A673 (cell line): ENCODE measurements around the gene LYRM2.

Experiments used
- CTCF ChIP-seq: fragments of 300-800, 200-600 bp; sonication (generic); conservative IDR thresholded peaks from 2 replicates; pipeline ENCODE4 v1.5.1; 2017; ENCODE audit warnings: low read depth, mild to moderate bottlenecking, antibody characterized with exemption, low read length, moderate library complexity, mixed read lengths
- EZH2 ChIP-seq: fragments of 200-600 bp; sonication (generic); IDR thresholded peaks from 2 replicates; pipeline ENCODE4 v1.6.1; 2017; ENCODE audit warnings: borderline replicate concordance, low read depth, mild to moderate bottlenecking, mixed read lengths, antibody characterized with exemption, low read length; ENCODE audit not compliant: poor library complexity, severe bottlenecking

GRCh38 chr6:89679215-89680120 lies 40.9 kb upstream of the LYRM2 start:
- no peak for TF ChIP-seq CTCF
- TF ChIP-seq EZH2 = no peak
